H1 (cell line): ENCODE results near the gene APOA1. TPM values are rescaled to one million over a fixed set of nuclear protein-coding genes. Genes with fewer than 3 reads are reported as not detected.

ENCODE experiments used
- CHD2 ChIP-seq: IDR thresholded peaks from 2 replicates; pipeline ENCODE4 v1.6.1; 2012; ENCODE audit warnings: low read length, improper control_type of control experiment
- JUN ChIP-seq: IDR thresholded peaks from 2 replicates; pipeline ENCODE4 v1.6.1; 2011; ENCODE audit warnings: low read depth, mild to moderate bottlenecking, improper control_type of control experiment, low read length
- PHF8 ChIP-seq: fragments of 200-600 bp; sonication (generic); conservative IDR thresholded peaks from 2 replicates; pipeline ENCODE4 v1.7.1; 2012; ENCODE audit warnings: low read depth, mild to moderate bottlenecking, inconsistent platforms, low read length, moderate library complexity
- polyA plus RNA-seq, 7 experiments: library from polyadenylated mRNA; depleted of rRNA in 3 of 7; stranded (reverse) in 5 of 7; unstranded in 2 of 7; fragments of >200 nt in 5 of 7; fragments of 200-250 nt in 2 of 7; gene quantifications; 1 replicate in 5 of 7; 2 replicates in 1 of 7; 4 replicates in 1 of 7; pipeline versions ENCODE4 v1.2.1 to v1.2.3, GENCODE V29; 2011 to 2013; ENCODE audit warnings: missing spikeins in 2 of 7, mixed read lengths in 2 of 7
- total RNA-seq: library from RNA; stranded (reverse); fragmentation: NEBNext Ultra II Directional; extraction: Animal tissue kit (Norgen Biotek cat#: 25700); gene quantifications from 2 replicates; pipeline ENCODE4 v1.2.1, GENCODE V29; 2021
- TF ChIP-seq, protein P1 (sequence below), 3 experiments: IDR thresholded peaks; 1 replicate in 2 of 3; 2 replicates in 1 of 3; pipeline versions ENCODE4 v1.5.1 to v1.6.1; 2011; ENCODE audit warnings: low read length in 3 of 3, mild to moderate bottlenecking in 3 of 3, inconsistent platforms in 2 of 3, low read depth in 1 of 3, moderate library complexity in 1 of 3; ENCODE audit not compliant: insufficient read depth in 1 of 3; ENCODE audit errors: control extremely low read depth in 1 of 3
- TF ChIP-seq, protein P2 (sequence below): IDR thresholded peaks from 2 replicates; pipeline ENCODE4 v1.6.1; 2012; ENCODE audit warnings: inconsistent platforms

The APOA1 gene
- total and polyA plus RNA-seq, 2 of the 8 experiments (the other 6 are each of a cell fraction or from before 2014, with no cell fraction given), result 0.80 TPM; not detected in 1

DNA sequence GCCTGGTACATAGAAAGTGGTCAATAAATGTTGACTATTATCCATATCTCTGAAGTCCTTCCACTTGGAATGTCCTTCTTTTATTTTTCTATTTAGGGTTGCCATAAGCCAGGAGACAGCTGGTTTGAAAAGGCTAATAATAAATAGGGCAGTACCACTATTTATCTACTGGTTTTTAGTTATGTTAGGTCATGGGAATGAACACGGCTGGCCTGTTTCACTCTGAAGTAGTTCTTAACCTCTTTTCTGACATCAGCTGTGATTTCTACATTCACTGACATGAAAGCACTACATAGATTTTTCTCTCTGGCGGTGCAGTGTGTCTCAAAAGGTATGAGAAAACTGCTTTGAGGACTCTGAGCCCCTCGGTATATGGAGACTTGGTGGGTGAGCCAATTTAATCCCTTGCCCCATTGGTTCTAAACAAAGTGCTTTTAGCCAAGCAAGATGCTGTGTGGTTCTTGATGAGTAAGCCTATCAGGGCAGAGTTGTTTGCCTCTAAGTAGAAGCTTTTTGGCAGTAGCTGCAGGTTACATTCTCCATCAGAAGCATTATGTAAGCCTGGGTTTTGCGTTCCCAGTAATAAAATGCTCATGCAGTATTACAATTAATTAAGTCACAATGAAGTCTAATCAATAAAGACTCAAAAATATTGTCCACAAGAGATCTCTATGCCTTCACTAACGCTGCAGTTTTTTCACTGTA lies 48.7 kb upstream of the APOA1 start (continued):
- TF ChIP-seq JUN, result no peak
- no peak for TF ChIP-seq PHF8
- TF ChIP-seq, protein P1, sequence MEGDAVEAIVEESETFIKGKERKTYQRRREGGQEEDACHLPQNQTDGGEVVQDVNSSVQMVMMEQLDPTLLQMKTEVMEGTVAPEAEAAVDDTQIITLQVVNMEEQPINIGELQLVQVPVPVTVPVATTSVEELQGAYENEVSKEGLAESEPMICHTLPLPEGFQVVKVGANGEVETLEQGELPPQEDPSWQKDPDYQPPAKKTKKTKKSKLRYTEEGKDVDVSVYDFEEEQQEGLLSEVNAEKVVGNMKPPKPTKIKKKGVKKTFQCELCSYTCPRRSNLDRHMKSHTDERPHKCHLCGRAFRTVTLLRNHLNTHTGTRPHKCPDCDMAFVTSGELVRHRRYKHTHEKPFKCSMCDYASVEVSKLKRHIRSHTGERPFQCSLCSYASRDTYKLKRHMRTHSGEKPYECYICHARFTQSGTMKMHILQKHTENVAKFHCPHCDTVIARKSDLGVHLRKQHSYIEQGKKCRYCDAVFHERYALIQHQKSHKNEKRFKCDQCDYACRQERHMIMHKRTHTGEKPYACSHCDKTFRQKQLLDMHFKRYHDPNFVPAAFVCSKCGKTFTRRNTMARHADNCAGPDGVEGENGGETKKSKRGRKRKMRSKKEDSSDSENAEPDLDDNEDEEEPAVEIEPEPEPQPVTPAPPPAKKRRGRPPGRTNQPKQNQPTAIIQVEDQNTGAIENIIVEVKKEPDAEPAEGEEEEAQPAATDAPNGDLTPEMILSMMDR (IDR thresholded peaks at IDR 0.05; ENCODE audit: control extremely low read depth in 1 of 3, insufficient read depth in 1 of 3, low read depth in 1 of 3, low read length in 3 of 3), result no peak
- no peak for TF ChIP-seq CHD2
- TF ChIP-seq, protein P2, sequence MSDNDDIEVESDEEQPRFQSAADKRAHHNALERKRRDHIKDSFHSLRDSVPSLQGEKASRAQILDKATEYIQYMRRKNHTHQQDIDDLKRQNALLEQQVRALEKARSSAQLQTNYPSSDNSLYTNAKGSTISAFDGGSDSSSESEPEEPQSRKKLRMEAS, result no peak
